Activated CD4-positive, alpha-beta T cell treated with anti-CD3 and anti-CD28 coated beads, Interleukin-2, Interleukin-4, amounts not matched to agents 100 ng/mL and 50 ng/mL, durations not matched to agents 16 hours and 8 hours (primary cell): Measurements from ENCODE around the gene TMEM81.

Experiments
- DNase-seq: peaks from one replicate; pipeline ENCODE4 v3.0.0-alpha.2; 2020; ENCODE audit warnings: low spot score

Gene TMEM81, protein sequence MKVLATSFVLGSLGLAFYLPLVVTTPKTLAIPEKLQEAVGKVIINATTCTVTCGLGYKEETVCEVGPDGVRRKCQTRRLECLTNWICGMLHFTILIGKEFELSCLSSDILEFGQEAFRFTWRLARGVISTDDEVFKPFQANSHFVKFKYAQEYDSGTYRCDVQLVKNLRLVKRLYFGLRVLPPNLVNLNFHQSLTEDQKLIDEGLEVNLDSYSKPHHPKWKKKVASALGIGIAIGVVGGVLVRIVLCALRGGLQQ

DNA sequence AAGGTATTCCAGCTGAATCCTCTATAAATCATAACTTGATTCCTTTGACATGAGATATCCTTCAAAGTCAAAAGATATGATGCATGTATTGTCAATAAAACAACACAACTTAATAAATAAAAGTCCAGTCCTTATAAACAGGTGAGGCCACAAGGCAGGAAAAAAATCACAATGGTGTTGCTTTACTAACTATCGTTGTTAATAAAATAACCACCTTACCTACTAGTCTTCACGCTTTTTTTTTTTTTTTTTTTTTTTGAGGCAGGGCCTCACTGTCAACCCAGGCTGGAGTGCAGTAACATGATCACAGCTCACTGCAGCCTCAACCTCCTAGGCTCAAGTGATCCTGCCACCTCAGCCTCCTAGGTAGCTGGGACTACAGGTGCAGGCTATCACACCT is at the start of gene TMEM81:
Gene TMEM81, minus strand, starts transcription at position 101 of the 400 bp plus-strand sequence. CDS start 140 bp downstream, outside the sequence.
- DNase-seq = no peak

DNA sequence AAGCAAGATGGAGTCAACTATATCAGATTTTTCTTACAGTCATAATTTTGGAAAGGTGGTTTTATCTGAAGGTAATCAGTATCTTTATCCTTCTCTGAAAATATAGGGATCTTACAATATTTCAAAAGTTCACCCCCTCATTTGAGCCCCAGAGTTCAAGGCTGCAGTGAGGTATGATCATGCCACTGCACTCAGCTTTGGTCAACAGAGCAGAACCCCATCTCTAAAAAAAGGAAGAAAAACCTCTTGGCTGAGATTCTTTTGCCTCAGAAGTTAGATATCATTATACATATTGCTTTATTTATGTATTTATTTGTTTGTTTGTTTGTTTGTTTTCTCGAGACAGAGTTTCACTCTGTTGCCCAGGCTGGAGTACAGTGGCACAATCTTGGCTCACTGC is 49.0 kb upstream of the TMEM81 start:
- no peak for DNase-seq

DNA sequence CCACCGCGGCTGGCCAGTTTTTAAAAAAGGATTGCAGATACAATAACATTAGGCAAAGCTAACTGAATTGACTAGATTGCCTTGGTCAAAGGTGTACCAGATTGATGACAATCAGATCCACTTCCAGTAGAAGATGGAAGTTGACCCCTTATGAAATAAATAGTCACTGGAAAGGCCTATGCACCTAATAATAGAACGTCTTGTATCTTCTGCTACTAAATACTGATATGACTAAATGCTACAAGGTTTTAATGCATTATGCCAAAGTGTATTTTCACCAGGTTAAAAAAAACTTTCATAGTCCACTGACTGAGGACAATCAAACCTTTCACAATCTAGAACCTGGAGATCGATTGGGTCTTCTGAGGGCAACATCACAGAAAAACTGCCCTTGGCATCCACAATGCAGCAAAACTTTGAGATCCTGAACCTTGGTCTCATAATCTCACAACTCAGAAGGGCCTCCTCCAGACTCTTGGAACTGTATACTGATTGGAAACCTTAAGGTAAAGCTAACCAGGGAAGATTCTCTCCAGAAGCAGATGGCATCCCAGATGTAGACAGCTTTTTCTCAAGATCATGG is 45.3 kb upstream of the TMEM81 start:
- DNase-seq = no peak

DNA sequence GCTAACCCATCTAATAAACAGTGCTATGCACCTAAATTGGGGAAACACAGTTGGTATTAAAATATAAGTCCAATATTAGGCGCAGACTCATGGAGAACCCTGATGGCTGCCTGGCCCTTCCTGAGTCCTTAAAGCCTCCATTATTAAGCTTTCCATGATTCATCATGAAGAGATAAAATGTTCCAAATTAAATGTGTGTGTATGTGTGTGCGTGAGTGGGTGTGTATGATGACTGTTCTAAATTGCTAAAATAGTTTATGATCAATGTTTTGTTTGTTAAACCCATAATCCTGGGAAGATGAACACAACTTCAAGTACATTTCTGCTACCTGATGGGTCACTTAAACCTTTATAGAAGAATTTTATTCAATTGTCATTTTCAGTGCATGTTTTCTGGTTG is 43.8 kb upstream of the TMEM81 start:
- DNase-seq = no peak

DNA sequence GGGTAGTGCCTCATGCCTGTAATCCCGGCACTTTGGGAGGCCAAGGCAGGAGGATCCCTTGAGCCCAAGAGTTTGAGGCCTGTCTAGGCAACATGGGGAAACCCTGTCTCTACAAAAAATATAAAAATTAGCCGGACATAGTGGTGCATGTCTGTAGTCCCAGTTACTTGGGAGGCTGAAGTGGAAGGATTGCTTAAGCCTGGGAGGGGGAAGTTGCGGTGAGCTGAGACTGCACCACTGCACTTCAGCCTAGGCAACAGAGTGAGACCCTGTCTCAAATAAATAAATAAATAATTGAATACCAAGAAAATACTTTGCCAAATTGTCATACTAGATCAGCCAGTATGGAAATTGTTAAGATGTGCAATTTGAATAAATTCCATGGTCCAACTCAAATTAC is 43.4 kb upstream of the TMEM81 start:
- DNase-seq = no peak

DNA sequence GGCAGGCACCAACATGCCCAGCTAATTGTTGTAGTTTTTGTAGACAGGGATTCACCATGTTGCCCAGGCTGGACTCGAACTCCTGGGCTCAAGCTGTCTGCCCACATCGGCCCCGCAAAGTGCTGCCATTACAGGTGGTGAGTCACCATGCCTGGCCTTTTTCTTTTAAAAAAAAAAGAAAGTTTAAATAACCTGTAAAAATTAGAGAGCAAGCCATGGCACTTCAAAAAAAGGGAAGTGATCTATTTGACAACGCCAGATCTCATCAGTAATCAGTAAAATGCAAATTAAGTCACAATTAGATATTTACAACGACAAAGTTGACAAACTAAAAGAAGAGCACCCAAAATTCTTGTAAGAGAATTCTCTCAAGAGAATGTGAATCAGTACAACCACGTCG is 40.5 kb upstream of the TMEM81 start:
- no peak for DNase-seq

DNA sequence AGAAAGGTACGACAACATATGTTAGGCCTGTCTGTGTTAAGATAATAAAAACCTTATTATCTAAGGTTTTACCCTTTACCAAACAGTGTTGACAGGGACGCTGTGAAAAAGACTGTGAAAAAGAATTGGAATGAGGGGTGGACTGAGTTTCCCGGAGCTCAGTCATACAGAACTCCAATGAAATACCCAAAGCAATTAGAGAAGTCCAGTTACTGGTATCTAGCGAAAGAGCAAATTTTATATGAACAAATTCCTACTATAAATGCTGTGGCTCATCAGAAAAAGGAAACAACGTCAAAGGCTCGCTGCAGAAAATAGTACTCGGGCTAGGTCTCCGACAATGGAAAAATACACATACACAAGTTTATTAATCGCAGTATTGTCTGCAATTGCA is 38.2 kb upstream of the TMEM81 start:
- no peak for DNase-seq

DNA sequence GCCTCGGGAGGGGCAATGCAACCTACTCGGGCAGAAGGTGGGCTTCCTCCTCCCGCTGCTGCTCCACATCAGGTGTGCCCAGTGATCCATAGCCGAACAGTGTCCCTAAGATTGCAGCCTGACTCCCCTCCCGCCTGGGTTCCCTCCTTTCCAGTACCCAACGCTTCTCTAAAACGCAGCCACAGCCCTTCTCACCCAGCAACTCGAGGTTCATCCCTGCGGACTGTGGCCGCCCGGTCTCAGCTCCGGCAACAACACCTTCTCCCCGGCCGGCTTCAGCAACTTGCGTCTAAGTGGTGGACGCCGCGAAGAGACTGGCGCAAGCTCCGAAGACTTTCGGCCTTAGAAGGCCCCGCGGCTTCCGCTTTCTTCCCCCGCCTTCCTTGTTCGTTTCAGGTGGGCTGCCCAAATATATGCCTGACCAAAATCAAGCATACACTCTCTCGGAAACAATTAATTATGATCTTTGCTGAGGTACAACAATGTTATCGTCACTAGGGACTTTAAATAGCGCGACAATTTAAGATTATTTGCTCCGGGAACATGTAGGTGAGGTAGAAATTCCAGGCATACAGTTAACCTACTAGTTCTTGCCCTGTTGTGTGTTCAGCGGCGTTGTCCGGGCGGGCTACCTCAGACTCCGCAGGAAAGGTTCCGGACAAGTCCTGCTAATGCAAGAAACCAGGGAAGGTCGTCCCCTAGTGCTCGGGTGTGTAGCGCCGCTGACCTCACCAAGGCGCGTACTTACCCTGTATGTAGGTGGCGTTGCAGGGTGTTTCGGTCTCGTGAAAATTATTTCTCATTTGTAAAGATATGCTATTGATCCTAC is 37.6 kb upstream of the TMEM81 start, which contains the start of gene RBBP5:
Gene RBBP5, minus strand, starts transcription at position 319 of the 829 bp plus-strand sequence. Its CDS starts 105 bp downstream, at position 214.
- peak; percentile 97 for DNase-seq

DNA sequence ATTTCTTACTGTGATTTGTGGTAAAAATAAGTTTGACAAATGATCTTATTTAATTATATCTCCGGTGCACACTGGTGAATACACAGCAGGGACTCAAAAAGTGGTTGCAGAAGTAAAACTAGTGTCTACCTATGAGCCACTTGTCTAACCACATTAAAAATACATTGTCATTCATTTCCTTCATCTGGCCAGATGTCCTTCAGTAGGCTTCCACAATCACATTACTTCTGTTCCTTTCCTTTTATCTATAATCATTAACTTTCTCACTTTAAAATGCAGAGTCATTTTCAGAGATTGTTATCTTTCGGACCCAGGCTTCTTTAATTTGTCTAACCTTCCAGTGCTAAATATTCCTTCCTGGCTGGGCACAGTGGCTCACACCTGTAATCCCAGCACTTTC is 34.5 kb upstream of the TMEM81 start:
- DNase-seq = no peak

DNA sequence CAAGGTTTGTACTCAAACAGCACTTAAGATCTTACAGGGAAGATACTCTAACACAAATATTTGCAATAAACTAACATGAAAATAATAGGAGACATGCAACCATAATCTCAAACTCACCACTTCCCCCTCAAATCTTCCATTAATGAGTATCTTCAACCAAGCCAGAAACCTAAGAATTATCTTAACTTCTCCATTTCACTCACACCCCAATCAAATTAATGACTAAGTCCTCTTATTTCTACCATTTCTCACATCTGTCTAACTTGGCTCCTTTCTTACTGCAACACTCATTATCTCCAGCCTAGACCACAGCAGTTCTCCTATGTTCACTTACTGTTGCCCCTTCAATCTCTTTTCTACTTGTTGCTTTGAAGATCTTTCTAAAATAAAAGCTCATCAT is 27.1 kb upstream of the TMEM81 start:
- DNase-seq = no peak

DNA sequence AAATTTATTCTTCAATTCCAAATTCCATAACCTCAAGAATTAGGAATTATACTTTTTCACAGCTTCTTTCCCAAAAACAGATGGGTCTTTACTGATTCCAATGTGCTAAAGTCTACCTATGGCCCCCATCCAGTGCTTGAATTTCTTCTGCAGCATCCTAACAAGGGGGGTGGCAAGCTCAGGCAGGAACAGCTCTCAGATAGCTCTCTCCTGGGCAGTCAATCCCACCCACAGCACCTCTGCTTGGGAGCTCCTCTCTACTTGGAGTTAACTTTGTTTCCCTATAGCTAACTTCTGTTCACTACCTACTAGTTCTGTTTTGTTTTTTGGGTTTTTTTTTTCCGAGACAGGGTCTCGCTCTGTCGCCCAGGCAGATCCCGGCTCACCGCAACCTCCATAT is 25.5 kb upstream of the TMEM81 start:
- no peak for DNase-seq

DNA sequence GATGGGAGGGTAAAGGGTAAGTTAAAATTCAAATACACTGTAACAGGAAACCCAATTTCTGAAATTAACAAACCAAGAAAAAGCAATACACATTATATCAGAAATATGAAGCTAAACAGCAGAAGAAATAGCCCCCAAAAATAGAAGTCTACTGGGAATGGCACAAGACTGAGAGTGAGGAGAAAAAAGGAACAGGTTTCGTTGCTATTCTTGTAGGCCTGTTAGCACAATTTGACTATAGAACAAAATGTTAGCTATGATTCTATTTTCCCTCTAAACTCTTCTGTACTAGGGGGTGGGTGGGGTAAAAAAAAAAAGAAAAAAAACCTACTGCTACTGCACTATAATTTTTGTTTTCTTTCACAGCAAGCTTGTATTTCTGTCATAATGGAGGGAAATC is 25.0 kb upstream of the TMEM81 start:
- DNase-seq = no peak

DNA sequence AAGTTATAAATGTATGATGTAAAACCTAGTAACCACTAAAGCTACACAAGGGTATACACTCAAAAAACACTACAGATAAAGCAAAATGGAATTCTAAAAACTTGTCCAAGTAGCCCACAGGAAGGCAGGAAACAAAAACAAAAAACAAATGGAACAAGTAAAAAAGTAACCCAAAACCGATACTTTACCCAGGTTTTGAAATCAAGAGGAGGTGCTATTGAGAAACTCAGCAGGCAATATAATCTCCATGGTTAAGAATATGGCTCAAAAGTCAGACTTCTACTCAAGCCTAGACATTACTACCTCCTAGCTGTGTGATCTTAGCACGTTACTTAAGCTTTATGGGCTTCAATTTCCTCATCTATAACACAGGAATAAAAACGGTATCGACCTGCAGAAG is 24.2 kb upstream of the TMEM81 start:
- no peak for DNase-seq

DNA sequence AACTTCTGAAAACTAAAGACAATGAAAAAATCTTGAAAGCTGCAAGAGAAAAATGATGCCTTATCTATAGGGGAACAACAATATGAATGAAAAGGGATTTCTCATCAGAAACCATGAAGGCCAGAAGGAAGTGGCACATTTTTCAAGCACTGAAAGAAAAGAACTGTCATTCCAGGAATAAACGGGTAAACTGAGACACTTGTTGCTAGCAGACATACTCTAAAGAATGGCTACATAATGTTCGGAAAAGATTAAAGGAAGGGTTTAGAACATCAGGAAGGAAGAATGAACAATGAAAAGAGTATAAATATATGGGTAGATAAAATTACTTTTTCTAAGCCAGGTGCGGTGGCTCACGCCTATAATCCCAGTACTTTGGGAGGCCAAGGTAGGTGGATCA is 23.1 kb upstream of the TMEM81 start:
- no peak for DNase-seq

DNA sequence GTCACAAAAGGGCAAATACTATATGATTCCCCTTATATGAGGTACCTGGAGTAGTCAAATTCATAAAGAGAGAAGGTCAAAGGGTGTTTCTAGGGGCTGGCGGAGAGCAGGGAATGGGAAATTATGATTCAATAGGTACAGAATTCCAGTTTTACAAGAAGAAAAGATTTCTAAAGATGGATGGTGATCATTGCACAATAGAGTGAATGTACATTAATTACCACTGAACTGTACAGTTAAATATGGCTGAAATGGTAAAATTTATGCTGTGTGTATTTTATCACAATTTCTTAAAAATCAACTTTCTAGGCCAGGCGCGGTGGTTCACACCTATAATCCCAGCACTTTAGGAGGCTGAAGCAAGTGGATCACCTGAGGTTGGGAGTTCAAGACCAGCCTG is 18.1 kb upstream of the TMEM81 start:
- no peak for DNase-seq

DNA sequence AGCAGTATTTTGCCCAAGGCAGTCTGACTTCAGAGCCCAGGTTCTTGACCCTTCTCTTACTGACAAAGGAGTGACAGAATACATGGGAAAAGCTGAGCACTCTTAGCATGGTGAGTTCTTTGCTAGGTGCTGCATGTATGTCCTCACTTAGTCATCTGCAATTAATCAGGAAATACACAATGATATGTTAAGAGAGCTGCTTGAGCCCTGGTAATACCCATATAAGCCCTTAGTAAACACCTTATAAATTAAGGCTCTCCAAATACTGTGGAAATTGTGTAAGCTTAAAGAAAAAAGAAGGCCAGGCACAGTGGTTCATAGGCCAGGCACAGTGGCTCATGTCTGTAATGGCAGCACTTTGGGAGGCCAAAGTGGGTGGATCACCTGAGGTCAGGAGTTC is 14.0 kb upstream of the TMEM81 start:
- DNase-seq = no peak

DNA sequence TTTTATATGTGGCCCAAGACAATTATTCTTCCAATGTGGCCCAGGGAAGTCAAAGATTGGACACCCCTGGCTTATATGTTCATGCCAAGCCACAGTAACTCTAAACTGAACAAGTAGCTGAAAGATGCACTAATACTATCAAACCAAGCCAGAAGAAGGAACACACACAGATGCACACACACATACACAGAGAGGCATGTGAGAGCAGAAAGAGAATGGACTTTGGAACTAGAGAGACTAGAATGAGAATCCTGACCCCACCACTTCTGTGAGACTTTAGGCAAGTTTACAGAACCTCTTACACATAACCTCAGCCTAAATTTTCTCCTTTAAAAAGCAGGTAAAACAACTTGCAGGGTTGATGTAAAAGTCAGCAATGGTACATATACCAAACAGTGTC is 11.2 kb upstream of the TMEM81 start:
- DNase-seq = no peak

DNA sequence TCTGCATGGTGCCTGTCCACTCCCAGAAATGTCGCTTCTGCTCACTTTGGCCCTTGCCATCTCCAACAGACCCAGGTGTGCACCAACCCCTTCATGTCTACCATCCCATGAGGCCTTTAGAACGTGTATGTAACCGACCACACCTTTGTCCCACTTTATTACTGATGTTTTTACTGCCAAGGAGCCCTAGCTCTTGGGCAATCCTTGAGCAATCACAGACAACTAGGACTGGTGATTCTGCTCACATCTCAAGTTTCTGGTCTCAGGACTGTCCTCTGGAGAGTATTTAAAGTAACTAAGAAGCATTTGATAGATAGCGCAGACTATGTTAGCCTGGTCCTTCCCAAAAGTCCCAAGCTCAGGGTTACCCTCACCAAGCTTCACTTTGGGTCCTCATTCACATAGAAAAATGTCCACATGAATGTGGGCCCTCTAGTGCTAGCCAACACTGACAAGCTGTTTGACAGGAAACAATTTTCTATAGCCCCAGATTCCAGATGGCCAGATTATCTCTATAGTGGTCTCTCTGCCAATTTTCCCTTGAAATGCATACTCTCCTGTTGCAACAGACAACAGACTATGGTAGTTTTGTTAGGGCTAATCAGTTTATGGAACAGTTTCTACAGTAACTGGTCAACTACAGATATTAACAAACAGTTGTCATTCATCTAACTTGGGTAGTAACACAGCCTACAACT is 6.9 kb upstream of the TMEM81 start:
- no peak for DNase-seq

DNA sequence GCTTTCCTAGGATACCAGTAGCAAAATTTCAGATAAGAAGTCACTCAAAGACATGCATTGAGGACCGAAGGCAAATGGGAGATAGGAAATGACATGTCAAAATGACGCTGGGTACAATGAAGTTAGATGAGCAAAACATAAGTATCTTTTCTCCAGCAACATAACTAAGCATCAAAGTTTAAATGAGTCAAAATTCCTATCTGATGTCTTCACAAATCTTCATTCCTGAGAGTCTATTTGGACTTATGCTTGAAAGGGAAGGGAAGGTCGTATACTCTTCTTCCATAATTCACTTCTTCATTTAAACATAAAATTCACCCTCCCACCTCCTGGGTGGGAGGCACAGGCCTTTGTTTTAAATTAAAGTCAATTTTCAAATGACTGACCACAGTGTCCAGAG is 4.1 kb upstream of the TMEM81 start:
- DNase-seq = no peak

DNA sequence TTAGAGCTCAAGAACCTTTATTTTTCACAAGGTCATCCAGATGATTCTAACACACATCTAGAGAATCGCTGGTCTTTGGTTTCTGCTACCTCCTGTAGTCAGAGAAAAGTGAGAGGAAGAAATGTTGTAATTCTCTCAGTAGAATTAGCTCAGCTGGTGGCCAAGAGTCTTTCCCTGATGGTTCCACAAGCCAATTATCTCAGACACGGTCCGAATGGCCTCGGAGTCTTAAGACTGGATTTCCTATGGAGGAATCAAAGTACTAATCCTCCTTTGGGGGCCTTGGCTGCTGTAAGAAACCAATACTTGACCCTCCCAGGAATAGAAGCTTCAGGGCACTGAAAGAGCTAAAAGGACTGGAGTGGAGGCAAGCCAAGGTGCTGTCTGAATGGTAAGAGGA is 1.8 kb downstream of the TMEM81 start:
- DNase-seq = no peak

DNA sequence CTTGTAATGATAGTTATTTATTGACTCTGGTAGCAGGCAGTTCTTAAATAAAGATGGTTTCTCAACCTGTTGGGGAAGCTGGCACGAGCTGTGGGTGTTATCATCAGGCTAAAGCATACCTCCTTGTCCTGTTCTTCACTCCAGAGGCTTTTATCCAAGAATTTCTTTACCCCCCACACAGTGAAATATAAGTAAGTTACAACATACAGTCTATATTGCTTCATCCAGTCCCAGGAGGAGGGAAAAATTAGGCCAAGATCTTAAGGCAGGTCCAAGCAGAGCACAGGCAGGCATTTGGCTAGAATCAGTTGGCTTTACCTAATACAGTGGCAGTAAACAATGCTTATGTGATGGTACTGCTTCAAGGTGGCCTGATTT is 6.3 kb downstream of the TMEM81 start:
- no peak for DNase-seq

DNA sequence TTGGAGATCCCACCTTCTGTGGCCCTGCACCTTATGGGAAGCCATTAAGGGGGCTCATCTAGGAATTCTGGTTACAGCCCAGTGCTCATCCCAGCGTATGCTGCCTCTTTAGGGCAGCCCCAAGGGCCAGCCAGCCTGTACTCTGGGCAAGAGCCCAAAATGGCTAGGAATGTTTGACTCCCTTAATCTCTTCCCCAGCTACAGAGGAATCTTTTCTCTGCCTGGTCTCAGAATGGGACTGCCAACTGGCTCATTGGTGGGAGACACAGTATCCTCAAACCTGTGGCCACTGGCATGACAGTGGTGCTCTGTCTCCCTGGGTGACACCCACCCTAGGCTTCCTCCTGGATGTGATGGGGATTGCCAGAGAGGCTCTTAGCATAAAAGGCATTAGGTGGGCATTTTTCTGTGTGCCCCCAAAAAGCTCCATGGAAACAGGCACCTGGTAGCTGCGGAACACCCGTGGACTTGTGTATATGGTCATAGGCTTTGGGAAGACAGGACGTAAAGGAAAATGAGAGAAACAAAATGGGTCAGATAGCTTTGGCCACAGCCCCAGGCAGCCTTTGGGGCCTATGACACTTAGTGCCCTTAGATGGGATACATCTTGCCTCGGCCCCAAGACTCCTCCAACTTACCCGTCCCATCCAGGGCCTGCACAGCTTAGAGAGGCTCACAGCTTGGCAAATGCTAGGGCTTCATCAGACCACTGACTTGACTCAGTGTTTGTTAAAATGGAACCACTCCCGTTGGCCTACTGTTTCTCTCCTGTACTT is 6.9 kb downstream of the TMEM81 start:
- DNase-seq = no peak
